Measurements from ENCODE around the gene SGCD.

- TF ChIP-seq CTCF (optimal IDR thresholded peaks at IDR 0.05 in 1 of 3, IDR thresholded peaks at IDR 0.05 in 1 of 3, conservative IDR thresholded peaks at IDR 0.05 in 1 of 3; ENCODE audit: extremely low read depth in 1 of 3, insufficient read depth in 2 of 3, low read length in 3 of 3) (no peak), EZH2 (IDR thresholded peaks at IDR 0.05; ENCODE audit: low read length) (no peak)
Measured at GRCh38 chr5:156446526-156446925, 119.6 kb downstream of the SGCD start.
